A549 (cell line): ENCODE results near the gene EFHC2. TPM values are rescaled to one million over a fixed set of nuclear protein-coding genes. Genes with fewer than 3 reads are reported as not detected.

ENCODE experiments used
- ATAC-seq, 2 experiments: fragments of 200-7000 bp in 1 of 2; fragments of >200 bp in 1 of 2; cut with Nextera tagmentation in 1 of 2; cut with Tn5 transposase in 1 of 2; 3 replicates each; pipeline versions ENCODE4 v1.8.0 to v1.9.1; 2018 to 2020; ENCODE audit warnings: mild to moderate bottlenecking in 1 of 2, moderate library complexity in 1 of 2
- CTCF ChIA-PET: fragments of 300-600 bp; sonication (Branson Sonifier 250); formaldehyde crosslinking; extraction: SDS; loops from one replicate; lab custom pipeline; 2021; ENCODE audit warnings: antibody characterized with exemption, inconsistent platforms; lab: Yijun Ruan, JAX
- POLR2A ChIA-PET: fragments of 350-600 bp; formaldehyde crosslinking; extraction: SDS; loops from one replicate; lab custom pipeline; 2021; ENCODE audit warnings: antibody characterized with exemption, inconsistent platforms; lab: Yijun Ruan, JAX
- DNase-seq, 2 experiments: peaks; one replicate each; pipeline versions ENCODE4 v3.0.0 to v3.0.0-alpha.2; 2011 to 2016; ENCODE audit warnings: low read depth in 1 of 2, low spot score in 1 of 2
- FAIRE-seq: peaks from 2 replicates; lab custom pipeline; 2011; peaks lifted over from hg19 to GRCh38; lab: Jason Lieb, UNC
- H3K27ac ChIP-seq, 2 experiments: fragments of >200 bp; sonication (Bioruptor Twin); formaldehyde crosslinking; 3 replicates each; pipeline ENCODE4 v1.5.1; 2016 to 2017
- H3K4me1 ChIP-seq: fragments of >200 bp; sonication (Bioruptor Twin); formaldehyde crosslinking; 3 replicates; pipeline ENCODE4 v1.6.1; 2016
- H3K4me2 ChIP-seq: fragments of >200 bp; sonication (Bioruptor Twin); formaldehyde crosslinking; 3 replicates; pipeline ENCODE4 v1.6.1; 2016
- H3K4me3 ChIP-seq: fragments of >200 bp; sonication (Bioruptor Twin); formaldehyde crosslinking; 3 replicates; pipeline ENCODE4 v1.5.1; 2016
- H3K9me3 ChIP-seq: fragments of >200 bp; sonication (Bioruptor Twin); formaldehyde crosslinking; 3 replicates; pipeline ENCODE4 v1.6.1; 2016
- ATOH8 ChIP-seq: fragments of 250-450 bp; sonication (Bioruptor Pico); IDR thresholded peaks from 2 replicates; pipeline ENCODE4 v1.5.0; 2020; ENCODE audit warnings: low read depth, mild to moderate bottlenecking, moderate library complexity
- BCL3 ChIP-seq: fragments of >200 bp; sonication (Bioruptor Twin); formaldehyde crosslinking; IDR thresholded peaks from 3 replicates; pipeline ENCODE4 v1.6.1; 2016
- CBX8 ChIP-seq: fragments of 200-600 bp; sonication (generic); IDR thresholded peaks from 2 replicates; pipeline ENCODE4 v1.6.1; 2016
- CTCF ChIP-seq: fragments of >200 bp; sonication (Bioruptor Twin); formaldehyde crosslinking; IDR thresholded peaks from 3 replicates; pipeline ENCODE4 v1.5.1; 2016
- ELK1 ChIP-seq: fragments of 150-350 bp; IDR thresholded peaks from 2 replicates; pipeline ENCODE4 v1.6.1; 2014; ENCODE audit warnings: low read depth, mild to moderate bottlenecking, low read length
- FOSL2 ChIP-seq, 2 experiments: fragments of 450-650 bp in 1 of 2; fragments of >200 bp in 1 of 2; sonication (Bioruptor Twin) in 1 of 2; formaldehyde crosslinking; IDR thresholded peaks; 2 replicates each; pipeline versions ENCODE4 v1.5.0 to v1.6.1; 2016 to 2020; ENCODE audit warnings: mild to moderate bottlenecking in 1 of 2, moderate library complexity in 1 of 2
- HES2 ChIP-seq: fragments of >200 bp; sonication (Bioruptor Twin); formaldehyde crosslinking; IDR thresholded peaks from 2 replicates; pipeline ENCODE4 v1.6.1; 2016
- HEYL ChIP-seq: fragments of 250-450 bp; sonication (Bioruptor Pico); IDR thresholded peaks from 2 replicates; pipeline ENCODE4 v1.8.0; 2021; ENCODE audit warnings: mild to moderate bottlenecking, moderate library complexity
- KDM1A ChIP-seq: fragments of 200-600 bp; sonication (generic); IDR thresholded peaks from 2 replicates; pipeline ENCODE4 v1.6.1; 2016; ENCODE audit warnings: low read depth, mild to moderate bottlenecking
- KDM5A ChIP-seq: fragments of 200-600 bp; sonication (generic); IDR thresholded peaks from 2 replicates; pipeline ENCODE4 v1.6.1; 2016; ENCODE audit warnings: antibody characterized with exemption, mild to moderate bottlenecking
- MAX ChIP-seq: IDR thresholded peaks from 2 replicates; pipeline ENCODE4 v1.6.1; 2012
- MAZ ChIP-seq: fragments of 150-350 bp; IDR thresholded peaks from 2 replicates; pipeline ENCODE4 v1.6.1; 2014; ENCODE audit warnings: antibody characterized with exemption, low read depth, low read length, borderline replicate concordance
- MYC ChIP-seq: IDR thresholded peaks from 2 replicates; pipeline ENCODE4 v1.6.1; 2012; ENCODE audit warnings: mild to moderate bottlenecking, inconsistent platforms, low read length, improper control_type of control experiment, borderline replicate concordance
- NFE2L2 ChIP-seq: fragments of 150-350 bp; conservative IDR thresholded peaks from 2 replicates; pipeline ENCODE4 v1.6.1; 2014; ENCODE audit warnings: low read length
- NPAS2 ChIP-seq: fragments of 250-450 bp; sonication (Bioruptor Pico); IDR thresholded peaks from 2 replicates; pipeline ENCODE4 v1.8.0; 2022; ENCODE audit warnings: mild to moderate bottlenecking, moderate library complexity, borderline replicate concordance
- NR3C1 ChIP-seq: fragments of >200 bp; sonication (Bioruptor Twin); formaldehyde crosslinking; IDR thresholded peaks from 3 replicates; pipeline ENCODE4 v1.6.1; 2017
- PBX3 ChIP-seq: IDR thresholded peaks from 2 replicates; pipeline ENCODE4 v1.6.1; 2012
- POLR2AphosphoS2 ChIP-seq: conservative IDR thresholded peaks from 2 replicates; pipeline ENCODE4 v1.6.1; 2012; ENCODE audit warnings: low read length, improper control_type of control experiment, inconsistent platforms
- REST ChIP-seq: fragments of 200-600 bp; sonication (generic); IDR thresholded peaks from 2 replicates; pipeline ENCODE4 v1.6.1; 2016; ENCODE audit warnings: antibody characterized with exemption, mild to moderate bottlenecking, moderate library complexity
- RFX5 ChIP-seq: fragments of 450-650 bp; IDR thresholded peaks from 2 replicates; pipeline ENCODE4 v1.7.1; 2014; ENCODE audit warnings: antibody characterized with exemption, mild to moderate bottlenecking, moderate library complexity
- SMC3 ChIP-seq: fragments of >200 bp; sonication (Bioruptor Twin); formaldehyde crosslinking; IDR thresholded peaks from 3 replicates; pipeline ENCODE4 v1.6.1; 2018; ENCODE audit warnings: inconsistent platforms
- SREBF2 ChIP-seq: fragments of 450-650 bp; IDR thresholded peaks from 2 replicates; pipeline ENCODE4 v1.6.1; 2014; ENCODE audit warnings: mild to moderate bottlenecking, moderate library complexity
- TFCP2L1 ChIP-seq: fragments of 250-450 bp; sonication (Bioruptor Pico); IDR thresholded peaks from 2 replicates; pipeline ENCODE4 v1.5.0; 2021; ENCODE audit warnings: mild to moderate bottlenecking
- TP53 ChIP-seq: fragments of 250-450 bp; sonication (Bioruptor Pico); IDR thresholded peaks from 2 replicates; pipeline ENCODE4 v1.5.0; 2021; ENCODE audit warnings: mild to moderate bottlenecking, moderate library complexity
- ZSCAN20 ChIP-seq: fragments of 250-450 bp; sonication (Bioruptor Pico); IDR thresholded peaks from 2 replicates; pipeline ENCODE4 v1.8.0; 2022; ENCODE audit warnings: mild to moderate bottlenecking, moderate library complexity
- WGBS: methylation state at CpG from one replicate; pipeline ENCODE4 v1.1.6; 2017; ENCODE audit errors: missing lambda C conversion rate; 5-methylcytosine and 5-hydroxymethylcytosine counted together
- polyA plus RNA-seq, 4 experiments: library from polyadenylated mRNA; depleted of rRNA in 3 of 4; stranded (reverse); fragments of >200 nt; fragmentation: RNase III in 1 of 4; extraction: RNeasy Plus Mini Kit Qiagen cat#74134 plus additional on column Dnase treatment in 1 of 4; gene quantifications; 2 replicates in 3 of 4; 3 replicates in 1 of 4; pipeline ENCODE4 v1.2.3, GENCODE V29; 2011 to 2017

EFHC2 gene
- polyA plus RNA-seq, 2 of the 4 experiments (the other 2 are of a cell fraction): 0.48 to 0.80 TPM

GRCh38 chrX:44314808-44315207 lies 28.7 kb downstream of the EFHC2 start (continued):
- no peak for TF ChIP-seq TP53 (CRISPR knock-in tag)
- no peak for TF ChIP-seq ZSCAN20 (CRISPR knock-in tag)
- TF ChIP-seq CBX8: no peak
- no peak for TF ChIP-seq HEYL (CRISPR knock-in tag)

- DNase-seq: no peak
- no peak for FAIRE-seq
- 93% methylated on average over 2 of the region's 2 CpGs for WGBS
- ChIA-PET POLR2A (no interaction called here), CTCF (interaction anchor here (0.8 kb wide), 1 partner anchor 8 kb away, joined by 3 read pairs; no protein-coding TSS in a partner anchor)
- Histone ChIP-seq H3K27ac (no peak overlapping the region), H3K4me2 (no peak overlapping the region), H3K9me3 (no peaks in the 10 kb centered on the region), H3K4me3 (no peak overlapping the region), H3K4me1 (no peaks in the 10 kb centered on the region)
- ATAC-seq: no peak
- TF ChIP-seq REST (no peak), MAZ (no peak), ELK1 (no peak), RFX5 (no peak), PBX3 (no peak), SMC3 (no peak), KDM1A (no peak), TP53 (CRISPR knock-in tag) (no peak), HEYL (CRISPR knock-in tag) (no peak), NR3C1 (no peak), ATOH8 (CRISPR knock-in tag) (no peak), NFE2L2 (no peak), NPAS2 (CRISPR knock-in tag) (no peak), HES2 (no peak)
Observed at GRCh38 chrX:44314259-44314734, 29.2 kb downstream of the EFHC2 start.

- ATAC-seq: no peak
- CTCF ChIA-PET: no interaction called here
- TF ChIP-seq NPAS2 (CRISPR knock-in tag) (no peak), MAX (no peak), TFCP2L1 (CRISPR knock-in tag) (no peak), FOSL2 (IDR thresholded peaks at IDR 0.05) (no peak), FOSL2 (CRISPR knock-in tag; IDR thresholded peaks at IDR 0.05) (no peak), SREBF2 (no peak), CTCF (no peak), KDM5A (no peak), KDM1A (no peak), BCL3 (no peak), MYC (no peak), TP53 (CRISPR knock-in tag) (no peak), RFX5 (no peak), POLR2AphosphoS2 (no peak)
Observed at GRCh38 chrX:44312421-44312820, 31.1 kb downstream of the EFHC2 start.

More at GRCh38 chrX:44312421-44312820, 31.1 kb downstream of the EFHC2 start:
- Histone ChIP-seq H3K4me2 (no peak overlapping the region), H3K27ac (no peak overlapping the region), H3K4me3 (no peak overlapping the region), H3K9me3 (no peaks in the 10 kb centered on the region), H3K4me1 (no peaks in the 10 kb centered on the region)
- POLR2A ChIA-PET: no interaction called here
- DNase-seq (no peak), FAIRE-seq (no peak)
